A673 (cell line): ENCODE data around the gene ARSH. TPM values are rescaled to one million over a fixed set of nuclear protein-coding genes. Genes with fewer than 3 reads are reported as not detected.

Experiments used
- BruUV-seq: library from RNA; stranded (reverse); fragments of 400-500 nt; replicated peaks from 2 replicates; lab custom pipeline; 2021; lab: Mats Ljungman, UMichigan
- CTCF ChIA-PET: fragments of 300-600 bp; sonication (Branson Sonifier 250); formaldehyde crosslinking; loops from one replicate; lab custom pipeline; 2022; ENCODE audit warnings: antibody characterized with exemption; lab: Charles Lee
- POLR2A ChIA-PET: fragments of 300-600 bp; sonication (Branson Sonifier 250); formaldehyde crosslinking; loops from one replicate; lab custom pipeline; 2022; ENCODE audit warnings: antibody characterized with exemption; ENCODE audit not compliant: low non-redundant PET; lab: Charles Lee
- DNase-seq: peaks from one replicate; pipeline ENCODE4 v3.0.0-alpha.2; 2015; ENCODE audit warnings: low spot score
- H3K27ac ChIP-seq: fragments of 200-600 bp; sonication (generic); 2 replicates; pipeline ENCODE4 v1.5.1; 2016; ENCODE audit warnings: mixed run types, low read depth, mild to moderate bottlenecking, mixed read lengths, antibody characterized with exemption, low read length; ENCODE audit not compliant: poor library complexity, severe bottlenecking
- H3K27me3 ChIP-seq: fragments of 200-600 bp; sonication (generic); replicated peaks from 2 replicates; pipeline ENCODE4 v1.6.1; 2017; ENCODE audit warnings: mixed run types, low read depth, mild to moderate bottlenecking, mixed read lengths, antibody characterized with exemption, low read length; ENCODE audit not compliant: insufficient read depth, poor library complexity
- H3K36me3 ChIP-seq: fragments of 200-600 bp; sonication (generic); 2 replicates; pipeline ENCODE4 v1.6.1; 2016; ENCODE audit warnings: mixed run types, mild to moderate bottlenecking, mixed read lengths, antibody characterized with exemption, low read length; ENCODE audit not compliant: insufficient read depth, poor library complexity, severe bottlenecking
- H3K4me1 ChIP-seq: fragments of 200-600 bp; sonication (generic); 2 replicates; pipeline ENCODE4 v1.6.1; 2017; ENCODE audit warnings: mixed run types, mild to moderate bottlenecking, mixed read lengths, antibody characterized with exemption, low read length; ENCODE audit not compliant: insufficient read depth, poor library complexity, severe bottlenecking
- H3K4me3 ChIP-seq: fragments of 200-600 bp; sonication (generic); 2 replicates; pipeline ENCODE4 v1.5.1; 2016; ENCODE audit warnings: low read depth, mixed run types, mild to moderate bottlenecking, mixed read lengths, low read length; ENCODE audit not compliant: poor library complexity, severe bottlenecking
- H3K9me3 ChIP-seq: fragments of 200-600 bp; sonication (generic); 2 replicates; pipeline ENCODE4 v1.6.1; 2016; ENCODE audit warnings: mixed run types, low read depth, mild to moderate bottlenecking, mixed read lengths, antibody characterized with exemption, low read length; ENCODE audit not compliant: poor library complexity, severe bottlenecking
- CTCF ChIP-seq: fragments of 300-800, 200-600 bp; sonication (generic); conservative IDR thresholded peaks from 2 replicates; pipeline ENCODE4 v1.5.1; 2017; ENCODE audit warnings: low read depth, mild to moderate bottlenecking, antibody characterized with exemption, low read length, moderate library complexity, mixed read lengths
- EZH2 ChIP-seq: fragments of 200-600 bp; sonication (generic); IDR thresholded peaks from 2 replicates; pipeline ENCODE4 v1.6.1; 2017; ENCODE audit warnings: borderline replicate concordance, low read depth, mild to moderate bottlenecking, mixed read lengths, antibody characterized with exemption, low read length; ENCODE audit not compliant: poor library complexity, severe bottlenecking
- intact Hi-C: fragments of 100-400 bp; cut with micrococcal nuclease; formaldehyde crosslinking; loops from one replicate; pipeline ENCODE4 v1.10.0; 2022; ENCODE audit not compliant: unreplicated experiment
- total RNA-seq: library from RNA; stranded (reverse); gene quantifications from 2 replicates; pipeline ENCODE4 v1.2.3, GENCODE V29; 2021

The ARSH gene
- total RNA-seq, 1 experiment from 2014 or later = not detected

- intact Hi-C loops = no loop called here
- Histone ChIP-seq H3K4me3 (no peak overlapping the region), H3K27ac (no peak overlapping the region), H3K4me1 (no peaks in the 10 kb centered on the region), H3K27me3 (no peaks in the 10 kb centered on the region), H3K9me3 (no peaks in the 10 kb centered on the region), H3K36me3 (no peaks in the 10 kb centered on the region)
- ChIA-PET POLR2A (no interaction called here), CTCF (no interaction called here)
- no TSS peak for BruUV-seq
- TF ChIP-seq EZH2 (no peak), CTCF (no peak)
- DNase-seq = no peak
These were observed 46.5 kb downstream of the ARSH start for GRCh38 chrX:3052860-3053259.

GRCh38 chrX:3066555-3066954 lies 60.2 kb downstream of the ARSH start:
- H3K27ac ChIP-seq = no peak overlapping the region
- ChIA-PET POLR2A (no interaction called here), CTCF (no interaction called here)
- H3K36me3 ChIP-seq = no peaks in the 10 kb centered on the region
- H3K4me3 ChIP-seq = no peak overlapping the region
- peak; percentile 35 for DNase-seq
- BruUV-seq = no TSS peak
- no peaks in the 10 kb centered on the region for H3K9me3 ChIP-seq
- no peak for TF ChIP-seq EZH2
- TF ChIP-seq CTCF = no peak
- intact Hi-C loops = no loop called here
- no peaks in the 10 kb centered on the region for H3K4me1 ChIP-seq
- H3K27me3 ChIP-seq = no peaks in the 10 kb centered on the region

GRCh38 chrX:3075959-3076358 lies 69.6 kb downstream of the ARSH start:
- Histone ChIP-seq H3K27me3 (no peaks in the 10 kb centered on the region), H3K4me1 (no peaks in the 10 kb centered on the region), H3K9me3 (no peaks in the 10 kb centered on the region), H3K4me3 (no peak overlapping the region), H3K36me3 (no peaks in the 10 kb centered on the region), H3K27ac (no peak overlapping the region)
- ChIA-PET CTCF (no interaction called here), POLR2A (no interaction called here)
- no TSS peak for BruUV-seq
- no peak for DNase-seq
- no peak for TF ChIP-seq EZH2
- TF ChIP-seq CTCF = no peak
- intact Hi-C loops = no loop called here
